SJCRH30 (cell line): Measurements from ENCODE around the gene LLPH. TPM values are rescaled to one million over a fixed set of nuclear protein-coding genes. Genes with fewer than 3 reads are reported as not detected.

Source experiments
- DNase-seq, 2 experiments: peaks; one replicate each; pipeline ENCODE4 v3.0.0-alpha.2; 2015 to 2020
- H3K27ac ChIP-seq: fragments of 250-450 bp; sonication (Bioruptor Pico); 2 replicates; pipeline ENCODE4 v1.5.1; 2020; ENCODE audit warnings: mild to moderate bottlenecking, moderate library complexity
- H3K27me3 ChIP-seq: fragments of 250-450 bp; sonication (Bioruptor Pico); 2 replicates; pipeline ENCODE4 v1.5.1; 2020; ENCODE audit warnings: mild to moderate bottlenecking, moderate library complexity
- H3K36me3 ChIP-seq: fragments of 250-450 bp; sonication (Bioruptor Pico); 2 replicates; pipeline ENCODE4 v1.5.1; 2020; ENCODE audit warnings: mild to moderate bottlenecking, moderate library complexity
- H3K4me1 ChIP-seq: fragments of 250-450 bp; sonication (Bioruptor Pico); 2 replicates; pipeline ENCODE4 v1.5.1; 2020; ENCODE audit warnings: mild to moderate bottlenecking, moderate library complexity
- H3K4me3 ChIP-seq: fragments of 250-450 bp; sonication (Bioruptor Pico); 2 replicates; pipeline ENCODE4 v1.5.1; 2020; ENCODE audit warnings: mild to moderate bottlenecking, moderate library complexity
- H3K9me3 ChIP-seq: fragments of 250-450 bp; sonication (Bioruptor Pico); replicated peaks from 2 replicates; pipeline ENCODE4 v1.5.1; 2020; ENCODE audit warnings: mild to moderate bottlenecking, moderate library complexity
- total RNA-seq: library from RNA; depleted of rRNA; stranded (reverse); fragments of >200 nt; shearing (Covaris generic); gene quantifications from 2 replicates; pipeline ENCODE4 v1.2.3, GENCODE V29; 2014

LLPH gene
- total RNA-seq, 1 experiment from 2014 or later: 51.9 TPM

DNA sequence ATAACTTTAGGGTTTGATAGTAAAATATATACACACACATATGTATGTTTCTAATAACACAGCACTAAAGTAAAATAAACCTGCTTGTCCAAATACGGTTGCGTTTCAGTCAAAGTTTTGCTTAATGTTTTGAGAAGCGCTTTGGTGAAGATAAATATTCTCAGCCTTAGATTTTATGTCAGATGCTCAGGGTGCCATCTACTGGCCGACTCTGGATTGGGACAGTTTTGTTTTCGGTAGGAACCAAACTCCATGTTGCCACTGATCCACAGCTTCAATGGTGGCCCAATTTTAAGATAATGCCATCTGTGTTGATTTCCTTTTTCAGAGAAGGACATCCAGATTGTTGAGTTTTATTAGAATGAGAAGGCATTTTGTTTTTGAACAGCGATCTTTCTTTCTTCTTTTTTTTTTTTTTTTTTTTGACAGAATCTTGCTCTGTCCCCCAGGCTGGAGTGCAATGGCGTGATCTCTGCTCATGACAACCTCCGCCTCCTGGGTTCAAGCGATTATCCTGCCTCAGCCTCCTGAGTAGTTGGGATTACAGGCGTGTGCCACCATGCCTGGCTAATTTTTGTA lies 43.1 kb downstream of the LLPH start:
- DNase-seq: peak; percentile 58 to 87
- Histone ChIP-seq H3K4me3 (no peak overlapping the region), H3K27me3 (no peaks in the 10 kb centered on the region), H3K9me3 (no peaks in the 10 kb centered on the region; the same call in 1 of the 2 replicates), H3K4me1 (peaks cover 5% of the 10 kb centered on the region; the same call in 1 of the 2 replicates), H3K36me3 (no peaks in the 10 kb centered on the region), H3K27ac (no peak overlapping the region)

DNA sequence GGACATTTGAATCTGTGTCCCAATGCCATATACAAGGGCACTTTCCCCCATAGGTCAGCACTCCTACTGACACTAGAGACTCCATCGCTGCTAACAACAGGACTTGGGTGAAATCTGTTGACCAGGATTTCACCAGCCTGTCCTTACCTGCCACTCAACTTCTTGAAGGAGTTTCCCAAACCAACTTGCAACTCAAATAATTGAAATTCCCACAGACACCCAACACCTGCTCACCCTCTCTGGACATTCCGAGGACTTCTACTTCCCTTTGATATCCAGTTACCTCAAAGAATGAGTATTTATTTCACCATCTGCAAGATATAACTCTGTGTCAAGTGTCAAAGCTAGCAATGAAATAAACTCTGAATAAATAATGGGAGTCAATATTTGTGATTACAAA lies 44.6 kb downstream of the LLPH start:
- H3K27ac ChIP-seq: no peak overlapping the region
- no peak overlapping the region for H3K4me3 ChIP-seq
- H3K27me3 ChIP-seq: no peaks in the 10 kb centered on the region
- peaks cover 5% of the 10 kb centered on the region; the same call in 1 of the 2 replicates for H3K4me1 ChIP-seq
- no peaks in the 10 kb centered on the region; the same call in 1 of the 2 replicates for H3K9me3 ChIP-seq
- DNase-seq: no peak
- no peaks in the 10 kb centered on the region for H3K36me3 ChIP-seq

DNA sequence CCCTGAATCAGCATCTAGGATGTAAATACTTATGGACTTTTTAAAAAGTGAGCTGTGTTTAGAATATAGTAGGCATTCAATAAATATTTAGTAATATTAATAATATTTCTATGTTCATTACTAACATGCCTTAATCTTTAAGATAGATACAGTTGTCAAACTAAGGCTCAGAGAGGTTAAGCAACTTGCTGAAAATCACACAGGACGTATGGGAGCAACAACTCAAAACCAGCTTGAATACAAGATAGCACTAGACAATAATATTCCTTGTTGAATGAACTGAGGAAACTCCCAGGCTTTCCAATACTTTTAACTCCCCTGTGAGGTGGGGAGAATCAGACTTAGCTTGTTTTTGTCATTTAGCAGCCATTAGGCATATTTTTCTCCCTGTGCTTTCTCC lies 45.3 kb downstream of the LLPH start:
- Histone ChIP-seq H3K4me3 (no peak overlapping the region), H3K36me3 (no peaks in the 10 kb centered on the region), H3K27ac (no peak overlapping the region), H3K9me3 (no peaks in the 10 kb centered on the region; the same call in 1 of the 2 replicates), H3K27me3 (no peaks in the 10 kb centered on the region), H3K4me1 (peaks cover 5% of the 10 kb centered on the region; the same call in 1 of the 2 replicates)
- DNase-seq: no peak

DNA sequence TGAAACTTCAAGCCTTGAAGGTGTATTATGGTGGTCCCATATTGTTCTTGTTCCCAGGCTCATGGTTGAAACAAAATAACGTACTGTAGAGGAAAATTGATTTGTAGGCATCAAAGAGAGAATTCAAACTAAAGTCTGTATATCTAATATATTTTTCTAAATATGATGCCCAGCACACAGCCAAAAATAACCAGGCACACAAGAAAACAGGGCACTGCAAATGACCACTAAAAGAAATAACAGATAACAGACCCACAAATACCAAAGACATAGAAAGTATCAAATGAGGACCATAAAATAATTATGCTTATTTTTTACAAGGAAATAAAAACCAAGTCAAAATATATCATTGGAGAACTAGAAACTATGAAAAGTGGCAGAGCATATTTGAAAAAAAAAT lies 46.8 kb downstream of the LLPH start:
- Histone ChIP-seq H3K27ac (no peak overlapping the region), H3K27me3 (no peaks in the 10 kb centered on the region), H3K9me3 (no peaks in the 10 kb centered on the region; the same call in 1 of the 2 replicates), H3K4me1 (peaks cover 5% of the 10 kb centered on the region; the same call in 1 of the 2 replicates), H3K36me3 (no peaks in the 10 kb centered on the region), H3K4me3 (no peak overlapping the region)
- DNase-seq: no peak

DNA sequence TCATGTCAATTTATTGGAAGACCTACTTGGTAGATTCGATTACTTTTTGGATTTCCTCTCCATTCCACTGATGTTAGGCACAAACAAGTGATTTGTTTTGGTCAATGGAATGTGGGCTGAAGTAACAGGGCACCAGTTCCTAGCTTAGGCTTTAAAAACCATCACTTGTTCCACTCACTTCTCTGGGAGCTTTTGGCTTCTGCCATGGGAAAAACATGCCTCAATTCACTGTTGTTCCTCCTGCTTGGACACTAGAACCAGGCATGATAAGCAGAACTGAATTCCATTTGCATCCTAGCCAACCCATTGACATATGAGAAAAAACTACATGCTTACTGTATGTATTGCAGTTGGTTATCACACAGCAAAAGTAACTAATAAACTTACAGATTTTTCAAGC lies 47.8 kb downstream of the LLPH start:
- Histone ChIP-seq H3K36me3 (no peaks in the 10 kb centered on the region), H3K4me1 (peaks cover 5% of the 10 kb centered on the region; the same call in 1 of the 2 replicates), H3K27me3 (no peaks in the 10 kb centered on the region), H3K9me3 (no peaks in the 10 kb centered on the region; the same call in none of the 2 replicates), H3K4me3 (no peak overlapping the region), H3K27ac (no peak overlapping the region)
- DNase-seq: no peak

DNA sequence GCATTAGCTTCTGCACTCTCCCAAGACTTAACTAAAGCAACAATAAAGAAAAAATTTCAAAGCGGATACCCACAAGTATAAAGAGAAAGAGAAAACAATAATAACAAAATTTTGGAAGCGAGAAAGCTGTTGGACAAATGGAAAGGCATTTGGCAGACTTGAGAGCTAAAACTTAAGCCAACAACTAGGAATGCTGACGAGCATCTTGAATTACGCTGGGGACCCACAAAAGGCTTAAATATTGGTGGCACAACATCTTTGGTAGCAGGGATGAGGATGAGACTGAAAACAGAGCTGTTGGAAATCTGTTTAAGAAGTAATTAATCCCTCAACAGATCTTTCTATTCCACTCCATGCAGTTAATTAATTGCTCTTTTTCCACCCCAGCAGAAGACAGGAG lies 49.8 kb downstream of the LLPH start:
- no peak for DNase-seq
- H3K27ac ChIP-seq: no peak overlapping the region
- H3K9me3 ChIP-seq: no peaks in the 10 kb centered on the region; the same call in none of the 2 replicates
- no peaks in the 10 kb centered on the region for H3K4me1 ChIP-seq
- no peak overlapping the region for H3K4me3 ChIP-seq
- no peaks in the 10 kb centered on the region for H3K36me3 ChIP-seq
- no peaks in the 10 kb centered on the region for H3K27me3 ChIP-seq

DNA sequence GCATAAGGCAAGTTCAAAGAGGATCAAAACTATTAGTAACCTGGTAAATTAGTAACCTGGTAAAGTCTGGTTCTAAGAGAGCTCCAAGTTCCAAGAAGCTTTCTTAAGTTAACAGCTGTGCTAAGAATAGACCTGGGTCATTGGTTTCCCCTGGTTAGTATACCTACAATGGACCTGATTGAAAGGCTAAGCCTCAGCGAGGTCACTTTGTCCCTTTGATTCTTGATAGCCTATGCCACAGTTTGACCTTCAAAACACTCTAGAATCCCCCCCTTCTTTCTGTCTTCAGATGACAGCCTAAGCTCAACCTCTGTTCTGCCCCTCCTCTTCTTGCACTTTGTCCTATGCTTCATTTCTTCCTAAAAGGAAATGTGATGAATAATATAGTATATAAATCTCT lies 53.0 kb downstream of the LLPH start:
- Histone ChIP-seq H3K27ac (no peak overlapping the region), H3K4me1 (0 out of 2 replicates have a peak, but pooled peaks cover 3% of the 10 kb centered on the region), H3K9me3 (no peaks in the 10 kb centered on the region; the same call in 1 of the 2 replicates), H3K36me3 (no peaks in the 10 kb centered on the region), H3K27me3 (no peaks in the 10 kb centered on the region), H3K4me3 (no peak overlapping the region)
- no peak for DNase-seq

DNA sequence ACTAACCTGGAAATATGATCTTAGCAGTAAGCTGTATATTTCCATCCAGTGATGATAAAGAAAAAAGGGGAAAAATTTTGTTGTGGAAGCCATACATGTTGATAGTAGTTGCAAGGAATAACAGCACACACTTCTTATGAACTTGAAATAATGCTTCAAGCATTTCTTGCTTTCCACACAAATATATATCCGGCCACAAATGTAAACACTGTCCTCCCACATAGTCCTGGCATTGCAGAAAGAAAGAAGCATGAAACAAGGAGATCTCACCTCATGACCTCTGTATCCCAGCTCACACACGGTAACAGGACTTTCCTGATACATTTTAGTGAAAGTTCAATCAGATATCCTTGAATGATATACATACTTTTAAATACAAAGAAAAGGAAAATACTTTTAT lies 56.0 kb downstream of the LLPH start:
- no peak overlapping the region for H3K4me3 ChIP-seq
- peak in 1 of 2 experiments; percentile 39 for DNase-seq

DNA sequence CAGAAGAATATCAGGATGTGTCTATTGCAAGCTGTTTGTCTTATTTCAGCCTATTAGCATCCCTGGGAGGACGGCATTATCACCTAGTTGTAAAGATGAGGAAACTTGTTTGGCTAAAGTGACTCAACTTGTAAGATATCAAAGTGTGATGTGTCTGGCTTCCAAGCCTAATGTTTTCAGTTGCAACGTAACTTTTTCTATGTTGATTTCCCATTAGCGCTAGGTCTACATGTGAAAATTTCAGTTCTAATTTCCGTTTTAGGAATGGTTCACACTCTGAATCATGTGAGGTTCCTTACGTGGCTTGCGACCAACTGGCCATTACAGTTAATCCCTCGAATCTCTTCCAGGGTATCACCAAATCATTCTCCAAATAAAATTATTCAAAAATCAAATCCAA lies 58.0 kb downstream of the LLPH start:
- H3K36me3 ChIP-seq: no peaks in the 10 kb centered on the region
- H3K9me3 ChIP-seq: peaks cover 3% of the 10 kb centered on the region; the same call in 1 of the 2 replicates
- no peak overlapping the region for H3K4me3 ChIP-seq
- DNase-seq: no peak
- no peaks in the 10 kb centered on the region for H3K27me3 ChIP-seq
- peaks cover 5% of the 10 kb centered on the region; the same call in 1 of the 2 replicates for H3K4me1 ChIP-seq
- no peak overlapping the region for H3K27ac ChIP-seq

More for the DNA sequence above, 56.0 kb downstream of the LLPH start:
- Histone ChIP-seq H3K36me3 (no peaks in the 10 kb centered on the region), H3K27ac (no peak overlapping the region), H3K4me1 (0 out of 2 replicates have a peak, but pooled peaks cover 3% of the 10 kb centered on the region), H3K27me3 (no peaks in the 10 kb centered on the region), H3K9me3 (peaks cover 3% of the 10 kb centered on the region; the same call in 1 of the 2 replicates)

DNA sequence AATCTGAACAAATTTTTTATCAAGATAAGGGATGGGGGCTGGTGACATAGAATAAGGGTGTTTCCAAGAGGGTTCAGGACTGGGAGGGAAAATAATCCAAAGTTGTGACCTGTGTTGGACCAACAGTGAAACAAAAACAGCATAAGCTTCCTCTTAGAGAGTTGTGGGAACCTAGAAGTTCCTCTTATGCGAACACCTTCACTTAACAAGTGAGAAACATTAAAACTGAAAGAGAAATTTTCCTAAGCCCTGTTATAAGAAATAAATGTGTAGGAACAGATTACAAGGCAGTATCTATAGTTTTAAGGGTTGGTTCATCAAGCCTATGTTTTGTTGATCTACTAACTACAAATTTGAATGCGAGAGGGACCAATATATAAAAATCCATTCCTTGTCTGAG lies 58.4 kb downstream of the LLPH start:
- DNase-seq: no peak
- no peak overlapping the region for H3K4me3 ChIP-seq
- peaks cover 7% of the 10 kb centered on the region; the same call in 1 of the 2 replicates for H3K4me1 ChIP-seq
- no peak overlapping the region for H3K27ac ChIP-seq
- no peaks in the 10 kb centered on the region for H3K27me3 ChIP-seq
- 0 out of 2 replicates have a peak, but pooled peaks cover 3% of the 10 kb centered on the region for H3K9me3 ChIP-seq
- H3K36me3 ChIP-seq: no peaks in the 10 kb centered on the region

DNA sequence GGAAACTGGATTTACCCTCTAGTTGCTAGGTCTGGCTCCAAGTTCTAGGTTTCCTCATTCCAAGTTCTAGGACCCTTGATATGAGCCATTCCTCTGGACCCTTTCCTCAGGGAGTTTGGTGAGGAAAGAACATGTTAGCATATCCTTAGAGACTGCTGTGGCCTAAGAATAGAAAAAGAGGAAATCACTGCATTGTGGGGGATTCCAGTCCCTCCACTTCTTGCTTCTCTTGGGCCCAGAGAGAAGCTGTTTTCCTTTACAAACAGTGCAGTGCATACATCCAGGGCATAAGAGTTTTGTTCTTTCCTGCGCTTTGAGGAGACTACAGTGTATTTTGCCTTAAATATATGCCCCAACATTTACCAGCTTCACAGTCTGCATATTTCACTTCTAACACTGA lies 59.0 kb downstream of the LLPH start:
- Histone ChIP-seq H3K27me3 (no peaks in the 10 kb centered on the region), H3K4me1 (peaks cover 13% of the 10 kb centered on the region), H3K36me3 (no peaks in the 10 kb centered on the region), H3K27ac (no peak overlapping the region), H3K9me3 (0 out of 2 replicates have a peak, but pooled peaks cover 3% of the 10 kb centered on the region), H3K4me3 (no peak overlapping the region)
- DNase-seq: no peak

DNA sequence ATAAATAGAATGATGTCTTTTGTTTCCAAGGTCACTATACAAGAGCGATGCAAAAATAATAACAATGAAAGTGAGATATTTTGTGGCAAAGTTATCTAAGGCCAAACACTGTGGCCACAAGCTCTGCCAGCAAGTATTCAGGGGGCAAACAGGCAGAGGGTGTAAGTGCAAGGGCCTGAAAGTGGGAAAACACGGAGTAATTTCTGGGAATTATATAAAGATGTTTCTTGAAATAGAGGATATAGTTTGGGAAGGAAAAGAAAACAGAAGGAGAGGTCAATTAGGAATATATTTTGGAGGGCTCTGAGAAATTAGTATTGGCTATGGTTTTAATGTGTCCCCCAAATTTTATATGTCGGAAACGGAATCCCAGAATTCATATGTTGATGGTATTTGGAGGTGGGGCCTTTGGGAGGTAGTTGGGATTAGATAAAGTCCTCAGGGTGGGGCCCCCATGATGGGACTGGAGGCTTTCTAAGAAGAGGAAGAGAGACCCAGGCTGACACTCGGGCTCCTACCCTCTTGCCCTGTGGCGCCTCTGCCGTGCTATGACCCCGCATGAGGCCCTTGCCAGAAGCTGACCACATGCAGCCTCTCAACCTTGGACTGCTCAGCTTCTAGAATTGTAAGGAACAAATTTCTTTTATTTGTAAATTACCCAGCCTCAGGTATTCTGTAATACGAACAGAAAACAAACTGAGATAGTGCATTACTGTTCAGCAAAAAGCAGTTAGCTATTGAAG lies 60.0 kb downstream of the LLPH start:
- no peaks in the 10 kb centered on the region for H3K27me3 ChIP-seq
- no peak overlapping the region for H3K27ac ChIP-seq
- H3K36me3 ChIP-seq: no peaks in the 10 kb centered on the region
- H3K4me1 ChIP-seq: peaks cover 20% of the 10 kb centered on the region
- no peak for DNase-seq
- no peak overlapping the region for H3K4me3 ChIP-seq
- 0 out of 2 replicates have a peak, but pooled peaks cover 3% of the 10 kb centered on the region for H3K9me3 ChIP-seq

DNA sequence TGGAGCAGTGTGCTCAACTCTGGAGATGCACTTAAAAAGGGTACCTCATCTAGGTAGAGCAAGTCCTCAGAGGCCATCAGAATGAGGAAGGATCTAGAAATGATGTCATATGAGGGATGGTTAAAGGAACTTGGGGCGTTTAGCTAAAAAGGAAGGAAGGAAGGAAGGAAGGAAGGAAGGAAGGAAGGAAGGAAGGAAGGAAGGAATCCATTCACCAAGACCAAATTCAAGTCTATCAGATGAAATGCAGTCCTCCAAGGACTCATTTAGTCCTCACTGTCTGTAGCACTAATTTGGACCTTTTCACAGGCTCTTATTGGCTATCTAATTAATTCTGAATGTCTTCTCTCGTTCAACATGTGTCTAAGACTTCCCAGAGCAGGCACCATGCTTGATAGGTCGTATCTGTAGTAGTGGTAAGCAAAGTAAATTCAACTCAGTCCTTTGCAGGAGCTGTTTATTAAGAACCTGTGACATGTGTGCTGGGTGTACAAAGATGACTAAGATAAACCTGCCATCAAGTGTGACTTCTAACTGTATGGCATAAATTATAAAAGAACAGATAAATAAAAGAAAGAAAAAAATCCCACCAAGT lies 63.5 kb downstream of the LLPH start:
- Histone ChIP-seq H3K9me3 (no peaks in the 10 kb centered on the region), H3K36me3 (no peaks in the 10 kb centered on the region), H3K4me3 (no peak overlapping the region), H3K27ac (no peak overlapping the region; the same call in 1 of the 2 replicates), H3K4me1 (peaks cover 16% of the 10 kb centered on the region), H3K27me3 (no peaks in the 10 kb centered on the region)
- no peak for DNase-seq
